HG02981 (cell line): ENCODE data around the gene VPS51.
"Not testable (repeated sequence)": the region's sequence is repeated elsewhere in the genome, so short reads cannot be mapped to it uniquely, and the experiment has no call there.

Experiments used
- ATAC-seq: cut with Tn5 transposase; IDR thresholded peaks from one replicate; pipeline ENCODE4 v1.9.1; 2021; ENCODE audit warnings: mild to moderate bottlenecking, moderate library complexity; ENCODE audit not compliant: unreplicated experiment

Gene VPS51

DNA sequence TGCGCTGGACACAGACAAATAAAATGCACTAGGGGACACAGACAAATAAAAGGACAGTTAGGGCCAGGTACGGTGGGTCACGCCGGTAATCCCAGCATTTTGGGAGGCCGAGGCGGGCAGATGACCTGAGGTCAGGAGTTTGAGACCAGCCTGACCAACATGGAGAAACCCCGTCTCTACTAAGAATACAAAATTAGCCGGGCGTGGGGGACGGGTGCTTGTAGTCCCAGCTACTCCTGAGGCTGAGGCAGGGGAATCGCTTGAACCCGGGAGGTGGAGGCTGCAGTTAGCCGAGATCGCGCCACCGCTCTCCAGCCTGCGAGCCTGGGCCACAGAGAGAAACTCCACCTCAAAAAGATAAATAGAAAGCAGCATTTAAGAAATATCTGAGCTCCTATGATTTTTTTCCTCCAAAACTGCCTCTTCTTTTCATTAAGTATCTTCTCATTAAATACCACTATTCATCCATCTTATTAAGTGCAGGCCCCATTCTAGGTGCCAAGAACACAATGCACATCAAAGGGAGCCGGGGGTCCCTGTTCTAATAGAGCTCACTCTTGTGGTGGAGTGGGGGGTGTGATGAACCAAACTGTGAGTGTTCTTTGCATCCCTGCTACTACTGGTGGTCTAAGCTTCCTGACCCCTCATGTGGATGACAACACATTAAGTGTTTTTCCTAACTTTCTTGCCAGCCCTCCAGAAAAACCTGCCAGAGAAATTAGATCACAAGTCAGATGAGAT is 22.3 kb downstream of the VPS51 start:
- ATAC-seq, result no peak

DNA sequence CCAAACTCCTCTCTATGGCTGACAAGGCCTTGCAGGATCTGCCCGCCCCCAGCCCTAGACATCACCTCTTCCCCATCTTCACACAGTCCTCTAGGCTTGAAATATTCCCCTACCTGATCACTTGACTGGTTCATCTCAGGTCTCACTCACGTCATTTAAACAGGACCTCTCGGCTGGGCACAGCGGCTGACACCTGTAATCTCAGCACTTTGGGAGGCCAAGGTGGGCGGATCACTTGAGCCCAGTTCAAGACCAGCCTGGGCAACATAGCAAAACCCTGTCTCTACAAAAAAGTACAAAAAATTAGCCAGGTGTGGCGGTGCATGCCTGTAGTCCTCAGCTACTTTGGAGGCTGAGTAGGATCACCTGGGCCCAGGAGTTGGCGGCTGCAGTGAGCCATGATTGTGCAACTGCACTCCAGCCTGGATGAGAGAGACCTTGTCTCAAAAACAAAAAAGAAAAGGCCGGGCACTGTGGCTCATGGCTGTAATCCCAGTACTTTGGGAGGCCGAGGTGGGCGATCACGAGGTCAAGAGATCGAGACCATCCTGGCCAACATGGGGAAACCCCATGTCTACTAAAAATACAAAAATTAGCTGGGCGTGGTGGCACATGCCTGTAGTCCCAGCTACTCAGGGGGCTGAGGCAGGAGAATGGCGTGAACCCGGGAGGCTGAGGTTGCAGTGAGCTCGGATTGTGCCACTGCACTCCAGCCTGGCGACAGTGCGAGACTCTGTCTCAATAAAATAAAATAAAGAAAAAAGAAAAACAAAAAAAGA is 23.1 kb downstream of the VPS51 start:
- ATAC-seq, result not testable (repeated sequence)

DNA sequence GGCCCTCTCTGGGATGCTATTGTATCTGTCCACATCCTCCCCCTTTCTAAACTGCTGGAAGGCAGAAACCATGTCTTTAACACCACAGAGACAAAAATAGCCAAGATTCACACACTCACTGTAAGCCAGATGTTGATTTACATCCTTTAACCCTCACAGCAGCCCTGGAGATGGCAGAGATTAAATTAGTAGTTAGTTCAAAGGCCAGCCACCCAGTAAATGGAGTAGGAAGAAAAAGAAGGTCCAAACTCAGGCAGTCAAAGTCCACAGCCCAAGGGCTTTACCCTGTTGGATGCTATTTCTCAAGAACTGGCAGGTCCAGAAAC is 23.6 kb downstream of the VPS51 start:
- ATAC-seq, result no peak

DNA sequence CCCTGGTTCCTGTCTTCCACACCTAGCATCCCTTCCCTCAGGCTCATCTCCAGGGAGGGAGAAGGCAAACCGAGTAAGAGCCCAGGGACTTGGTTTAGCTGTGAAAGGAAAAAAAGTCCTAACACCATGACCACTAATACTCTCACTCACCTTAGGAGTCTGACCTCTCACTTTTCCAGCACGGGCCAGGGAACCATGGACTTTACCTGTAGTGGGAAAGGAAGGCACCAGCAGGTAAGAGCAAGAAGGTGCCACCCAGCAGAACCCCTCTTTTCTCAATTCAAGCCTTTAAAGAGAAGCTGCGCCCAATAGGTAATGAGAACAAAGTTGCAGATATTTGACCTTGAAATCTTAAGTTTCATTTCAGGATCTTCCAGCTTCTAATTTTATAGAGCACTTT is 24.8 kb downstream of the VPS51 start:
- ATAC-seq, result no peak

DNA sequence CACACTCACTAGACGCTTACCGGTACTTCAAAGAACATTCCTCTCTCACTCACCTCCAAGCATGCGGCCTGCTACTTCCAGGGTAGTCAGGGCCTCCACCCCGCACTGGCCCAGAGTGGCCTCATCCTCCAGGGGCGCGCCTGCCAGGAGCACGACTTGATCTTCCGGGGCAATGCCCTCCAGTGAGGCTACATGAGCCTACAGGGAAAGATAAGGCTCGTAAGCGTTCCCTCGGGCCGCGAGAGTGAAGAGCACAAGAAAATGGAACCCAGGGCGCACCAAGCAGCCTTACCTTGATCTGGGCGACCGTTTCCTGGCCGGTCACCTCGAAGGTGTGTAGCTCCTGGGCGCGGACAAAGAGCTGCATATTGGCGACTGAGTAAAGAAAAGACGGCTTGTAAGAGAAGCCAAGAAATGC is 25.4 kb downstream of the VPS51 start:
- no peak for ATAC-seq

DNA sequence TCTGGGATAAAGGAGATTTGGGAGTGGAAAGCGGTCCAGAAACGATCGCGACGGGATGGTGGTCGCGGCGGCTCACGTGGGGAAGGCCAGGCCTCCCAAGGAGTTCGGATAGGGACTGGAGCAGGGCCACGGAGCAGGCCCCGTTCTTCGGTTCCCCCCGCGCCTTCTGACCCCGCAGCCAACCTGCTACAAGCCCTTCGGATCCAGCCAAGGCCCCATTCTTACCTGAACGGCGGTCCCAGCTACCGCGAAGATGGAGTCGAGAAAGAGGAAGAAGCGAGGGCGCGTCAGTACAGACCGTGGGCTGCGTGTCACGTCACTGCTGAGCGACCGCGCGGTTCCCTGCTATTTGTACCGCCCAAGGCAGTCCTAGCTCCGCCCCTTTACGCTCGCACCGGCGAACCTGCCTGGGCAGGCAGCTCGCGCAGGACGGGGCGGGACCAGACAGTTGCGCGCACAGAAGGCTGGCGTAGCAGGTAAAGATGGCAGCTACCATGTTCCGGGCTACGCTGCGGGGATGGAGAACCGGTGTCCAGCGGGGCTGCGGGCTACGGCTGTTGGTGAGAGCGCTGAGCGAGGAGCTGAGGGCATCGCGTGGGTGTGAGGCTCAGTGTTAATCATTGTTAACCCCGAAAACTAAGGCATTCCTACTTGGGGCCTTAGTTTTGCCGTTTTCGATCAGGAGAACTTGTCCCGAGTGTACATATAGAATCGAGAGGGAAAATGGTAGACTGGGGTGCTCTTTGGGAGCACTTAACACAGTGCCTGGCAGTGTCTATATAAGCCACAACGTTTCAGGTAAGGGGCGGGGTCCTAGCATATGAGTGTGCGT is 26.1 kb downstream of the VPS51 start, which contains the start of the genes FAU and MRPL49:
FAU (minus strand) TSS at position 270 of the 832 bp plus-strand sequence. CDS start 321 bp downstream, outside the sequence.
MRPL49 (plus strand) TSS at position 457 of the 832 bp plus-strand sequence; CDS start at position 483, 26 bp downstream.
- ATAC-seq, result peak; percentile 59

DNA sequence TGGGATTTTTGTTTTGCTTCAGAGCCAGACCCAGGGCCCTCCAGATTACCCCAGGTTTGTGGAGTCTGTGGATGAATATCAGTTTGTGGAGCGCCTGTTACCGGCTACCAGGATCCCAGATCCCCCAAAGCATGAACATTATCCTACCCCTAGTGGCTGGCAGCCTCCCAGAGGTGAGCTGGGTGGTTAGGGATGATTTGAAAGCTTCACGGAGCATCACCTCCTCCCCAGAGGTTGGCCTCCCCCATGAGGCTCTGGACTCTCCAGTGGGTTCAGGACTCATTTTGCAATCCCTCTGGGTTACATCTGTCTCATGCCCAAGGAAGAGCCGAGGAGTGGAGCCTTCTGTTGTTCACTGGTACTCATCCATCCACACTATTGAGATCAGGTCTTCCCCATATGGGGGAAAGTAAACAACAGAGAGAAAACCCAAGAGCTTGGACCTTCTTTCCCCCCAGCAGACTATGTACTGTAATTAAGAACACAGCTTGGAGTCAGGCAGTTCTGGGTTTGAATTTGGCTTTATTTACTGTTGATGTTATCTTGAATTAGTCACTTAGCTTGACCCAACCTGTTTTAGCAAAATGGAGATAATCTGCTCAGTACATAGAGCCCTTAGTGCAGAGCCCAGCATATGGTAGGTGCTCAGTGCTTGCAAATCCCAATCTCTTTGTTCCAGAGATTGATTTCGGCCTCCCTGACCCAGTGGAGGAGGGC is 28.6 kb downstream of the VPS51 start:
- no peak for ATAC-seq

DNA sequence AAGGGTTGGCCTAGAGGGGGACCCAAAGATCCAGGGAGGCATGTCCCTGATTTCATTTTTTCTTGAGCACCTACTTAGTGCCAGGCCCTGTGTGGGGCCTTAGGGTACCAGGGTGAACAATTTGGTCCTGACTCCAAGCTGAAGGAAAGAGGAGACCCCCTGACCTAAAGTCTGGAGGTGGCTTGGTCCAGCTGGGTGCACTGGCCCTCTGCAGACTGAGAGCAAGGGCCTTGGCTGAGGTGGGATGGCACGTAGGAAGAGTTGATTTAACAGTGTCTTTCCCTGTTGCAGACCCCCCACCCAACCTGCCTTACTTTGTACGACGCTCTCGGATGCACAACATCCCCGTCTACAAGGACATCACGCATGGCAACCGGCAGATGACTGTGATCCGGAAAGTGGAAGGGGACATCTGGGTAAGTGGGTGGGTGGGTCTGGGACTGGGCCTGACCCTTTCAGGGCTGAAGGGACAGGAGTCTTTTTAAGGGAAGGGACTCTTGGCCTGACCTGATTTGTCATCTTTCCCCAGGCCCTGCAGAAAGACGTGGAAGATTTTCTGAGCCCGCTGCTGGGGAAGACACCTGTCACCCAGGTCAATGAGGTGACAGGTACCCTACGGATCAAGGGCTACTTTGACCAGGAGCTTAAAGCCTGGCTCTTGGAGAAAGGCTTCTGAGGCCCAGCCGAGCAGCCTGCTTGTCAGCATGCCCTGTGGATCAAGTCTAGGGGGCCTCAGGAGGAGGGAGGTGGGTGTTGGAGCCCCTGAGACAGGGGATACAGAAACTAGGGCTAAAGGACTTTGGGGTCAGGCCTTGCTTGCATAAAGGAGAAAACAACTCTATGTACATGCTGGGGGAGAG is 29.4 kb downstream of the VPS51 start:
- no peak for ATAC-seq

DNA sequence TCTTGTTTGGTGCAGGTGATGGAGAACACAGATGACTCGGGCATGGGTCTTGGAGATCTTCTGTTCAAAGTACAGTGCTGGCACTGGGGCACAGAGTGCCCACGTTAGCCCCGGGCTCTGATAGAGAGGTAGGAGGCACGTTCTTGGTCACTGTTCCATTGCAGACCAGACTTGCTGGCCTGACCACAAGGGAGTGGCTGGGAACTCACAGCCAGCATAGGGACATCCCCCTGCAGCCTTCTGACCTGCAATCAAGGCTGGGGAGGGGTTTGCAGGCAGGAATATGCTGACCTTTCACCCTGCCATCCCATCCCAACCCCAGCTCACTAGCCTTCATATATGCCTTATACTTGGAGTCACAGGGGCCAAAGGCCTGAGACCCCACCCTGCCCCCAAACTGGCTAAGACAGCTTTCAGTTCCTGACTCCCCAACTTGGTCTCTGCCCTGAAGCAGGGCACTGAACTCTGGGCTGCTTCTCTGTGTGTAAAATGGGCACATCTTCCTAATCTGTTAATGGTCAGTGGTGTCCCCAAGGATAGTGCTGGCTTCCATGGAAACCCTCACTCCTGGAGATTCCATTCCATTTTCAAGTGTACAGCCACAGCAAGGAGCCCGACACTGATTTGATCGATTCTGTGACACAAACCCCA is 30.7 kb downstream of the VPS51 start:
- no peak for ATAC-seq

DNA sequence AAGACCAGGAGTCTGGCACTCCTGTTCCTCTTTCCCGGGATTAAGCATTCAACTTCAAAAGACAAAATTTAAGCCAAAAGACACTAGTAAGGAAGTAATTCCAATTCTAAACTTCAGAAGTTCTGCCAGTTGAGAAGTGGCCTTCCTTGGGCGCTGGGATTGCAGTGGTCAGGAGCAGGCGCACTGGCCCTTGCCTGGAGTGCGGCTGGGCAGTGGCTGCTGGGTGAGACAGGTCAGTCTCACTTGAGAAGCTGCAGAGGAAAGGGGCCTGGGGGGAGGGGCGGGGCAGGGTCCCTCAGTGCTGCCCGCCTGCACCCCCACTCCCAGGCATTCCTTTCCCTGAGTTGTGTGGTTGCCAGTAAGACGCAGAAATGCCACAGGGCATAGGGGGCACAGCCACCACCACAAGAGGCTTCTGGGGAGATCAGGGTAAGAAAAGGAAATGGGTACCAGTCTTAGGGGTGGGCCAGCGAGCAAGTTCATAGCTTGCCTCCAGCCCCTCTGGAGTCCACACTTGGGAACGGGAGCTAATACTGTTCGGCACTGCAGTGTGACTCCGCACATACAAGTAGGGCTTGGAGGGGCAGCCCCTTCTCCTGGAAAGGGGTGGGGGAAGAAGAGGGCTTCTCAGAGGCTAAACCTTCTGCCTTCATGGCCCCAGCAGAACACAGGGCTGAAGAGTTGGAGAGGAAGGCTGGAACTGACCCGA is 31.6 kb downstream of the VPS51 start:
- no peak for ATAC-seq

DNA sequence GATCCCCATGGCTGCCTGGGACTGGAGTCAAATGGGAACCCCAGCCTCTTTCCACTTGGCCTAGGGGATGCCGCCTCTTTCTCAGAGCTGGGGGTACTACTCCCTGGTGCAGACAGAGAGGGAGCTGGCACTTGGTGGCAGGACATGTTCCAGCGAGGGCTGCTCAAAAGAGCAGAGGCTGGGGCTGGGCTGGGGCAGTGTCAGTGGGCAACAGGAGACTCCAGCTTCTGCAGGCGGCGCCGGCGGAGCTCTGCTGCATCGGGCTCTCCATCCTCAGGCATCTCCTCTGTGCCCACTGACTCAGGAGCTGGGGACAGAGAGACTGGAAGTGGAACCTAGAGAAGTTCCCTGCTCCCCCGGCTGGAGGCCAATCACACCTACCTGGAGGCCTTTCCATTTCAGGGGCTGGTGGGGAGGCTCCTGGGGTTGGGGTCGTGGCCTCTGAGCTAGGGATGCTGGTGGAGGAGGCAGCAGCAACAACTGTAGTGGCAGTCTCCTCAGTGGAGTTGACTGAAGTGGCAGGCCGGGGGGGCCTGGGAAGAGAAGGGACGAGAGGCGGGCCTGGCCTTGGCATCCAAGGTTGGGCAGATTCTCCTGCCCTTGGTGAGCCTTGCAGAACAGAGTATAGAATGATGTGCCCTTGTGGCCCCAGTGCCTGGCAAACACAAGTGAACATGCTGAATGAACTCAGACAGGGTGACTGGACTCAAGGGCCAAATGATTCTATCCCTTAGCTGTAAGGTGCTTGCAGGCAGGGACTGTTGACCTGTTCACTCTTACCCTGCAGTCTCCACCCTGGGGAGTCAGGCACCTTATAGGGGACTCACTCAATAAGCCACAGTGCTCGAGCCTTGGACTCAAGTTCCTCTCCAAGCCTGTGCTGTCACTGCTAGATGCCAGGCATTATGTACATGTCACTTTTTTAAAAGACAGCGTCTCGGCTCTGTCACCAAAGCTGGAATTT is 32.5 kb downstream of the VPS51 start:
- no peak for ATAC-seq

DNA sequence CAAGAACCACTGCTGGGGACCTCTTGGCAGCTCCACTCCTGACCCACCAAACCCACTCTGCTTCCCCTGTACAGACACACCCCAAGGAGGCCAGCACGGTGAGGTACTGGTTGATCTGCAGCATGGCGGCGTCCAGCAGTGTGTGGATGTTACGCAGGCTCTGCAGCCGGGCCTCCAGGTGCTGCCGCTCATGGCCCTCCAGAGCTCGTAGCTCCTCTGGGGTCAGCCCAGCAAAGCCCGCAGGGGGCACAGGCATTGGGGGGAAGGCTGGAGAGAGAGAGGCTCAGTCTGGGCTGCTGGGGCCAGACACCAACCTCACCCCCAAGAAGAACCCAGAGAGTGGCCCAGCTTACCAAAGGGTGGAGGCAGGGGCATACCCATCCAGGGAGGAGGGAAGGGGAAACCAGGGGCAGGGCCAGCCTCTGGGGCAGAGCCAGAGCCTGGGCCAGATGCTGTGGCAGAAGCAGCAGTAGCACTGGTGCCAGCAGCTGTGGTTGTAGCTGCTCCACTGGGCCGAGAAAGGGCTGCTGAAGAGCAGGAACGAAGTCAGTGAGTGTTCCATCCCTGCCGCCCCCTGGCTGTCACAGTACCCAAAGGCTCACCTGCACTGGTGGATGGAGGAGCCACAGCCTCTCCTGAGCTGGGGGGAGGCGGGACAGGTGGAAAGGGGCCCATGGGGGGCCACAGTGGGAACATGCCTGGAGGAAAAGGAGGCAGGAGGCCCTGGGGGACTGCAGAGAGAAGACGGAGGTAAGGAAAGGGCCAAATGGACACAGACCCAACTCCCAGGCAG is 33.8 kb downstream of the VPS51 start:
- ATAC-seq, result no peak

DNA sequence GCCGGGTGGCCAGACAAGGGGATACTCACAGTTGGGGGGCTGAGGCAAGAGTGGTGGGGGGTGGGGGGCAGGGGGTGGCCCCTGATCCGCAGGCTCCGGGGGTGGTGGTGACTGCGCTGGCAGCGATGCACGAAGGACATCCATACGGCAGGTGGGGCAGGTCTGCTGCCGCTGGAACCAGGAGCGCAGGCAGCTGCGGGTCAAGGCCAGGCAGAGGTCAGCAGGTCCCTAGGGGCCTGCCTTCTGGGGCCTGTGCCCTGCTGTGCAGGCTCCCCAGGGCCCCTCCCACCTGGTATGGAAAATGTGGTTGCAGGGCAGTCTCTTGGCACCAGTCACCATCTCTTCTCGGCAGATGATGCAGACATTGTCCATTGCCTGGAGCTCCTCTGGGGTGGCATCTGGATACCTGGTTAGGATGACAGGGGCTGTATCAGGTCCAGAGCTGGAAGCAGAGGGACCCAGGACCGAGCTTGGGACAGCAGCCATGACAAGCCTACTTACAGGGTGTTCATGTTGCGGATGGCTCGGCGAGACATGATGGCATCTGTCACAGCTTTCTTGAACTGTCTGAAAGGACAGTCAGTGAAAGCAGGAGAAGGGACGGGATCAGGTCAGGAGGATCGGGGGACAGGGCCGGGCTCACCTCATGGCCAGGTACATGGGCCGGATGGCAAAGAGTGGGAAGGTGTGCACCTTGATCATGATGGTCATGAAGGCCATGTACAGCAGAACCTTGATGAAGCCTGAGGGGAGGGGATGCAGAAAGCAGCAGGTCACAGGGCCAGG is 34.8 kb downstream of the VPS51 start:
- ATAC-seq, result no peak

DNA sequence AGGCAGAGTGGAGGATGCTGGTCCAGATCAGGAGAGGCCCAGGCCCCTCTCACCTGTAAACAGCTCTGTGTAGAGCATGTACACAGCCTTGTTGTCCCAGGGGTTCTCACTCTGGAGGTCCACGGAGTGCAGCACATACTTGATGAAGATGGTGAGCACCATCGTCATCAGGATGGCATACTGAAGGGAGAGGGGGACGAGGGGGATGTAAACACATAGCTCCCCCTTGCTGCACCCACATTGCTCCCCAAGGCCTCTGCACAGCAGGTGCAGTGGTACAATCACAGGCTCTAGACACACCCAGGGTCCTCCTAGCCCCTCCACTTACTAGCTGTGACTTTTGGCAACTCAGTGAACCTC is 35.4 kb downstream of the VPS51 start:
- ATAC-seq, result no peak

DNA sequence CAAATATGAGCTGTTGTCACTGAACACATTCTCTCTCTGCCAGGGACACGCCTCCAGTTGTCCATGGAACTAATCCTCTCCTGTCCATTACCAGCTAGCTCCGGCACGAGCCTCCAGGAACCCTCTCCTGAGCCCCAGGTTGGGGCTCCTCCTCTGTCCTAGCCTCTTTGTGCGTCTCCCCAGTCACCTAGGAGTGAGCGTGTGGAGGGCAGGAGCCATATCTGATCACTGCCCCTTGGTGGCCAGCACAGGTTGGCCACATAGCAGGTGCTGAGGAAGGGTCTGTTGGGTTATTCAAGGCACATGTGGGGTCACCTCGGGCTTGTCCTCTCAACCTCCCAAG is 35.9 kb downstream of the VPS51 start:
- ATAC-seq, result no peak
